WTC11 (cell line): Measurements from ENCODE around the gene FILIP1L. TPM values are rescaled to one million over a fixed set of nuclear protein-coding genes. Genes with fewer than 3 reads are reported as not detected.

Experiments
- ATAC-seq: fragments of 200-7000 bp; cut with Tn5 transposase; 2 replicates; pipeline ENCODE4 v1.10.0; 2021; ENCODE audit warnings: mild to moderate bottlenecking, moderate library complexity
- CTCF ChIA-PET: fragments of 300-600 bp; sonication (Branson Sonifier 250); formaldehyde crosslinking; loops from one replicate; lab custom pipeline; 2021; ENCODE audit warnings: antibody characterized with exemption; lab: Charles Lee
- POLR2A ChIA-PET: fragments of 350-600 bp; sonication (Branson Sonifier 250); formaldehyde crosslinking; loops from one replicate; lab custom pipeline; 2021; ENCODE audit warnings: antibody characterized with exemption; lab: Charles Lee
- DNase-seq: peaks from one replicate; pipeline ENCODE4 v3.0.0; 2021; ENCODE audit warnings: low spot score
- H3K27ac Mint-ChIP-seq: 2 replicates; pipeline ENCODE4 v1.8.0; 2021; ENCODE audit warnings: mixed read lengths
- H3K27me3 Mint-ChIP-seq: 2 replicates; pipeline ENCODE4 v1.8.0; 2021; ENCODE audit warnings: low read depth, mild to moderate bottlenecking, moderate library complexity, mixed read lengths
- H3K36me3 Mint-ChIP-seq: 2 replicates; pipeline ENCODE4 v1.8.0; 2021; ENCODE audit warnings: mixed read lengths
- H3K4me1 Mint-ChIP-seq: 2 replicates; pipeline ENCODE4 v1.8.0; 2022; ENCODE audit warnings: mixed read lengths
- H3K4me3 Mint-ChIP-seq: 2 replicates; pipeline ENCODE4 v1.8.0; 2021; ENCODE audit warnings: mild to moderate bottlenecking, moderate library complexity, mixed read lengths
- H3K9me3 Mint-ChIP-seq: 2 replicates; pipeline ENCODE4 v1.8.0; 2021; ENCODE audit warnings: mixed read lengths
- ATF1 ChIP-seq: sonication (generic); formaldehyde crosslinking; IDR thresholded peaks from 2 replicates; pipeline ENCODE4 v1.8.1; 2023; ENCODE audit warnings: mild to moderate bottlenecking, moderate library complexity, missing genetic modification reagents
- CREB1 ChIP-seq: sonication (generic); formaldehyde crosslinking; IDR thresholded peaks from 2 replicates; pipeline ENCODE4 v1.8.0; 2023; ENCODE audit warnings: mild to moderate bottlenecking, missing genetic modification reagents
- CREM ChIP-seq: sonication (generic); formaldehyde crosslinking; IDR thresholded peaks from 2 replicates; pipeline ENCODE4 v1.8.1; 2022; ENCODE audit warnings: mild to moderate bottlenecking, missing genetic modification reagents, moderate library complexity
- ESRRA ChIP-seq: sonication (generic); formaldehyde crosslinking; IDR thresholded peaks from 2 replicates; pipeline ENCODE4 v1.8.1; 2022; ENCODE audit warnings: mild to moderate bottlenecking, missing genetic modification reagents, borderline replicate concordance
- FOXJ3 ChIP-seq: sonication (generic); formaldehyde crosslinking; IDR thresholded peaks from 2 replicates; pipeline ENCODE4 v1.9.0; 2021; ENCODE audit warnings: missing genetic modification reagents, mild to moderate bottlenecking, borderline replicate concordance
- GABPB1 ChIP-seq: sonication (generic); formaldehyde crosslinking; IDR thresholded peaks from 2 replicates; pipeline ENCODE4 v1.8.1; 2023; ENCODE audit warnings: mild to moderate bottlenecking, missing genetic modification reagents
- HMGA2 ChIP-seq: fragments of 250-450 bp; sonication (Bioruptor Pico); IDR thresholded peaks from 2 replicates; pipeline ENCODE4 v1.4.0; 2021; ENCODE audit warnings: mild to moderate bottlenecking, moderate library complexity
- MXD4 ChIP-seq: fragments of 250-450 bp; sonication (Bioruptor Pico); IDR thresholded peaks from 2 replicates; pipeline ENCODE4 v1.8.0; 2021; ENCODE audit warnings: mild to moderate bottlenecking, moderate library complexity, borderline replicate concordance
- NR1H2 ChIP-seq: sonication (generic); formaldehyde crosslinking; IDR thresholded peaks from 2 replicates; pipeline ENCODE4 v1.9.0; 2021; ENCODE audit warnings: mild to moderate bottlenecking, moderate library complexity, missing genetic modification reagents
- OVOL2 ChIP-seq: fragments of 250-450 bp; sonication (Bioruptor Pico); IDR thresholded peaks from 2 replicates; pipeline ENCODE4 v1.9.0; 2021; ENCODE audit warnings: mild to moderate bottlenecking, borderline replicate concordance
- SMAD4 ChIP-seq: sonication (generic); formaldehyde crosslinking; IDR thresholded peaks from 2 replicates; pipeline ENCODE4 v1.8.0; 2022; ENCODE audit warnings: mild to moderate bottlenecking, missing genetic modification reagents
- TEAD1 ChIP-seq: sonication (generic); formaldehyde crosslinking; IDR thresholded peaks from 2 replicates; pipeline ENCODE4 v1.8.0; 2022; ENCODE audit warnings: mild to moderate bottlenecking, missing genetic modification reagents
- TEAD4 ChIP-seq: sonication (generic); formaldehyde crosslinking; IDR thresholded peaks from 2 replicates; pipeline ENCODE4 v1.8.0; 2022; ENCODE audit warnings: mild to moderate bottlenecking, missing genetic modification reagents
- ZNF219 ChIP-seq: sonication (generic); formaldehyde crosslinking; IDR thresholded peaks from 2 replicates; pipeline ENCODE4 v1.8.0; 2023; ENCODE audit warnings: missing genetic modification reagents, mild to moderate bottlenecking, borderline replicate concordance
- ZNF232 ChIP-seq: sonication (generic); formaldehyde crosslinking; IDR thresholded peaks from 2 replicates; pipeline ENCODE4 v1.8.0; 2022; ENCODE audit warnings: mild to moderate bottlenecking, missing genetic modification reagents
- ZNF396 ChIP-seq: fragments of 250-450 bp; sonication (Bioruptor Pico); IDR thresholded peaks from 2 replicates; pipeline ENCODE4 v1.8.0; 2021; ENCODE audit warnings: mild to moderate bottlenecking, moderate library complexity, borderline replicate concordance
- ZNF423 ChIP-seq: fragments of 250-450 bp; sonication (Bioruptor Pico); IDR thresholded peaks from 2 replicates; pipeline ENCODE4 v2.1.2; 2022; ENCODE audit warnings: mild to moderate bottlenecking, moderate library complexity
- ZNF671 ChIP-seq: fragments of 250-450 bp; sonication (Bioruptor Pico); IDR thresholded peaks from 2 replicates; pipeline ENCODE4 v1.8.0; 2021; ENCODE audit warnings: mild to moderate bottlenecking
- total RNA-seq: library from RNA; stranded (reverse); gene quantifications from 3 replicates; pipeline ENCODE4 v1.2.3, GENCODE V29; 2021
- TF ChIP-seq, protein P1 (sequence below): sonication (generic); formaldehyde crosslinking; IDR thresholded peaks from 2 replicates; pipeline ENCODE4 v1.8.1; 2022; ENCODE audit warnings: mild to moderate bottlenecking, moderate library complexity, missing genetic modification reagents
- TF ChIP-seq, protein P2 (sequence below): sonication (generic); formaldehyde crosslinking; IDR thresholded peaks from 2 replicates; pipeline ENCODE4 v1.8.0; 2023; ENCODE audit warnings: mild to moderate bottlenecking, missing genetic modification reagents
- TF ChIP-seq, protein P3 (sequence below): sonication (generic); formaldehyde crosslinking; IDR thresholded peaks from 2 replicates; pipeline ENCODE4 v1.8.1; 2022; ENCODE audit warnings: low read depth, missing genetic modification reagents, borderline replicate concordance
- TF ChIP-seq, protein P4 (sequence below): fragments of 250-450 bp; sonication (Bioruptor Pico); IDR thresholded peaks from 2 replicates; pipeline ENCODE4 v1.9.0; 2021; ENCODE audit warnings: mild to moderate bottlenecking
- TF ChIP-seq, protein P5 (sequence below): fragments of 250-450 bp; sonication (Bioruptor Pico); IDR thresholded peaks from 2 replicates; pipeline ENCODE4 v1.8.0; 2021; ENCODE audit warnings: mild to moderate bottlenecking
- TF ChIP-seq, protein P6 (sequence below): sonication (generic); formaldehyde crosslinking; IDR thresholded peaks from 2 replicates; pipeline ENCODE4 v1.8.1; 2023; ENCODE audit warnings: mild to moderate bottlenecking, missing genetic modification reagents, borderline replicate concordance

Gene FILIP1L
- total RNA-seq, 1 experiment from 2014 or later: 0.17 TPM

DNA sequence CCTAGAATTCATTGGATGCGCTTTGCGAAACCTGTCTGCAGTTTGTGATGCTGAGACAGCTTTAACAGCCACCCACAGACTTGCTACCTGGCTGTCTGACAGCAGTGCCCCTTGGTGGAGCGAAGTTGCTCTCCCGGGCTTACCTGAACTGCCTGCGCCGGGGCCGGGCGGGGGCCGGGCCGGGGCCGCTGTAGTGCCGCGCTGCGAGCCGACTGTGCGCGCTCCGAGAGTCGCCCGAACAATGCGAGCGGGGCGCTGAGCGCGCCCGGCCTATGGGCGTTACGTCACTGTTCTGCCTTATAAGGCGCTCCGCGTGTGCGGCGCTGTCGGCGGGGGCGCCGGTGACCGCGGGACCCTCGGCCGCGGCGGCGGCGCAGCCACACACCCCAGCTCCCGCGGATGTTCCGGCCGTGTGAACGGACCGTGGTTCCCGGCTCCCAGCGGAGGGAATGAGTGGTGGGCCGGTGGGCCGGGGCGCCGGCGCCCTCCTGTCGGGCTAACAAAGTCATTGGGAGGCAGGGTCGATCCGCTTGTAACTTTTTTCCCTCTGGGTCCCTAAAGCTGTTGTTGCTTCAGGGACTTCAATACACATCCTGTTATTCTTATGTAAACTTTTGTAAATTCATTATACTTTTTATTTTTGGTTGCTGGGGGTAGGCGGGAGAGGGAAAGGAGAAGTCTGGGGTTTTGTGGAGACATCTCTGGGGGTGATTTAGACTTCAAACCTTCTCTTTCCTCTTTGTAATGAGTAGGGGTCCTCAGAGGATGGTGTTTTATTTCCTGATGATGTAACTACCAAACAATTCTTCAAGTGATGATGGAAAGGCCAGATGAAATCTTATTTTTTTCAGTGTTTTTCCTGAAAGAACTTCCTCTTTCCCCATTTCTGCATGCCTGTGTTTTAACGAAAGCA is 238.1 kb downstream of the FILIP1L start:
- Mint-ChIP-seq H3K4me3 (peak overlapping the region; percentile 70), H3K27ac (no peak overlapping the region), H3K36me3 (no peaks in the 10 kb centered on the region), H3K4me1 (peaks cover 25% of the 10 kb centered on the region), H3K9me3 (no peaks in the 10 kb centered on the region), H3K27me3 (peaks cover 85% of the 10 kb centered on the region)
- POLR2A ChIA-PET: no interaction called here
- DNase-seq (peak; percentile 91), ATAC-seq (peak; percentile 97)
- CTCF ChIA-PET: interaction anchor here (0.9 to 1.4 kb wide), 7 partner anchors 16 to 378 kb away, joined by 3 to 6 read pairs (median 4); no protein-coding TSS in a partner anchor
- TF ChIP-seq CREB1 (CRISPR knock-in tag): no peak
- TF ChIP-seq ZNF232 (CRISPR knock-in tag): no peak
- TF ChIP-seq, protein P1, sequence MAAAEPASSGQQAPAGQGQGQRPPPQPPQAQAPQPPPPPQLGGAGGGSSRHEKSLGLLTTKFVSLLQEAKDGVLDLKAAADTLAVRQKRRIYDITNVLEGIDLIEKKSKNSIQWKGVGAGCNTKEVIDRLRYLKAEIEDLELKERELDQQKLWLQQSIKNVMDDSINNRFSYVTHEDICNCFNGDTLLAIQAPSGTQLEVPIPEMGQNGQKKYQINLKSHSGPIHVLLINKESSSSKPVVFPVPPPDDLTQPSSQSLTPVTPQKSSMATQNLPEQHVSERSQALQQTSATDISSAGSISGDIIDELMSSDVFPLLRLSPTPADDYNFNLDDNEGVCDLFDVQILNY (CRISPR knock-in tag): peak; percentile 87
- no peak for TF ChIP-seq OVOL2 (CRISPR knock-in tag)
- no peak for TF ChIP-seq ZNF396
- TF ChIP-seq FOXJ3 (CRISPR knock-in tag): no peak
- no peak for TF ChIP-seq NR1H2 (CRISPR knock-in tag)
- TF ChIP-seq SMAD4 (CRISPR knock-in tag): no peak
- no peak for TF ChIP-seq ATF1 (CRISPR knock-in tag)
- TF ChIP-seq, protein P2, sequence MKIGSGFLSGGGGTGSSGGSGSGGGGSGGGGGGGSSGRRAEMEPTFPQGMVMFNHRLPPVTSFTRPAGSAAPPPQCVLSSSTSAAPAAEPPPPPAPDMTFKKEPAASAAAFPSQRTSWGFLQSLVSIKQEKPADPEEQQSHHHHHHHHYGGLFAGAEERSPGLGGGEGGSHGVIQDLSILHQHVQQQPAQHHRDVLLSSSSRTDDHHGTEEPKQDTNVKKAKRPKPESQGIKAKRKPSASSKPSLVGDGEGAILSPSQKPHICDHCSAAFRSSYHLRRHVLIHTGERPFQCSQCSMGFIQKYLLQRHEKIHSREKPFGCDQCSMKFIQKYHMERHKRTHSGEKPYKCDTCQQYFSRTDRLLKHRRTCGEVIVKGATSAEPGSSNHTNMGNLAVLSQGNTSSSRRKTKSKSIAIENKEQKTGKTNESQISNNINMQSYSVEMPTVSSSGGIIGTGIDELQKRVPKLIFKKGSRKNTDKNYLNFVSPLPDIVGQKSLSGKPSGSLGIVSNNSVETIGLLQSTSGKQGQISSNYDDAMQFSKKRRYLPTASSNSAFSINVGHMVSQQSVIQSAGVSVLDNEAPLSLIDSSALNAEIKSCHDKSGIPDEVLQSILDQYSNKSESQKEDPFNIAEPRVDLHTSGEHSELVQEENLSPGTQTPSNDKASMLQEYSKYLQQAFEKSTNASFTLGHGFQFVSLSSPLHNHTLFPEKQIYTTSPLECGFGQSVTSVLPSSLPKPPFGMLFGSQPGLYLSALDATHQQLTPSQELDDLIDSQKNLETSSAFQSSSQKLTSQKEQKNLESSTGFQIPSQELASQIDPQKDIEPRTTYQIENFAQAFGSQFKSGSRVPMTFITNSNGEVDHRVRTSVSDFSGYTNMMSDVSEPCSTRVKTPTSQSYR (CRISPR knock-in tag): no peak
- TF ChIP-seq ESRRA (CRISPR knock-in tag): no peak
- TF ChIP-seq, protein P3, sequence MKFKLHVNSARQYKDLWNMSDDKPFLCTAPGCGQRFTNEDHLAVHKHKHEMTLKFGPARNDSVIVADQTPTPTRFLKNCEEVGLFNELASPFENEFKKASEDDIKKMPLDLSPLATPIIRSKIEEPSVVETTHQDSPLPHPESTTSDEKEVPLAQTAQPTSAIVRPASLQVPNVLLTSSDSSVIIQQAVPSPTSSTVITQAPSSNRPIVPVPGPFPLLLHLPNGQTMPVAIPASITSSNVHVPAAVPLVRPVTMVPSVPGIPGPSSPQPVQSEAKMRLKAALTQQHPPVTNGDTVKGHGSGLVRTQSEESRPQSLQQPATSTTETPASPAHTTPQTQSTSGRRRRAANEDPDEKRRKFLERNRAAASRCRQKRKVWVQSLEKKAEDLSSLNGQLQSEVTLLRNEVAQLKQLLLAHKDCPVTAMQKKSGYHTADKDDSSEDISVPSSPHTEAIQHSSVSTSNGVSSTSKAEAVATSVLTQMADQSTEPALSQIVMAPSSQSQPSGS: no peak
- no peak for TF ChIP-seq ZNF671 (CRISPR knock-in tag)
- TF ChIP-seq ZNF219 (CRISPR knock-in tag): no peak
- no peak for TF ChIP-seq MXD4
- peak; percentile 50; the same call in 1 of the 2 replicates for TF ChIP-seq ZNF423 (CRISPR knock-in tag)
- TF ChIP-seq, protein P4, sequence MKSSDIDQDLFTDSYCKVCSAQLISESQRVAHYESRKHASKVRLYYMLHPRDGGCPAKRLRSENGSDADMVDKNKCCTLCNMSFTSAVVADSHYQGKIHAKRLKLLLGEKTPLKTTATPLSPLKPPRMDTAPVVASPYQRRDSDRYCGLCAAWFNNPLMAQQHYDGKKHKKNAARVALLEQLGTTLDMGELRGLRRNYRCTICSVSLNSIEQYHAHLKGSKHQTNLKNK (CRISPR knock-in tag): no peak
- TF ChIP-seq TEAD1 (CRISPR knock-in tag): peak; percentile 57
- TF ChIP-seq CREM (CRISPR knock-in tag): peak; percentile 76
- TF ChIP-seq, protein P5, sequence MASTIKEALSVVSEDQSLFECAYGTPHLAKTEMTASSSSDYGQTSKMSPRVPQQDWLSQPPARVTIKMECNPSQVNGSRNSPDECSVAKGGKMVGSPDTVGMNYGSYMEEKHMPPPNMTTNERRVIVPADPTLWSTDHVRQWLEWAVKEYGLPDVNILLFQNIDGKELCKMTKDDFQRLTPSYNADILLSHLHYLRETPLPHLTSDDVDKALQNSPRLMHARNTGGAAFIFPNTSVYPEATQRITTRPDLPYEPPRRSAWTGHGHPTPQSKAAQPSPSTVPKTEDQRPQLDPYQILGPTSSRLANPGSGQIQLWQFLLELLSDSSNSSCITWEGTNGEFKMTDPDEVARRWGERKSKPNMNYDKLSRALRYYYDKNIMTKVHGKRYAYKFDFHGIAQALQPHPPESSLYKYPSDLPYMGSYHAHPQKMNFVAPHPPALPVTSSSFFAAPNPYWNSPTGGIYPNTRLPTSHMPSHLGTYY (CRISPR knock-in tag): no peak
- TF ChIP-seq GABPB1 (CRISPR knock-in tag): peak; percentile 86
- TF ChIP-seq TEAD4 (CRISPR knock-in tag): no peak
- no peak for TF ChIP-seq HMGA2 (CRISPR knock-in tag)
- TF ChIP-seq, protein P6, sequence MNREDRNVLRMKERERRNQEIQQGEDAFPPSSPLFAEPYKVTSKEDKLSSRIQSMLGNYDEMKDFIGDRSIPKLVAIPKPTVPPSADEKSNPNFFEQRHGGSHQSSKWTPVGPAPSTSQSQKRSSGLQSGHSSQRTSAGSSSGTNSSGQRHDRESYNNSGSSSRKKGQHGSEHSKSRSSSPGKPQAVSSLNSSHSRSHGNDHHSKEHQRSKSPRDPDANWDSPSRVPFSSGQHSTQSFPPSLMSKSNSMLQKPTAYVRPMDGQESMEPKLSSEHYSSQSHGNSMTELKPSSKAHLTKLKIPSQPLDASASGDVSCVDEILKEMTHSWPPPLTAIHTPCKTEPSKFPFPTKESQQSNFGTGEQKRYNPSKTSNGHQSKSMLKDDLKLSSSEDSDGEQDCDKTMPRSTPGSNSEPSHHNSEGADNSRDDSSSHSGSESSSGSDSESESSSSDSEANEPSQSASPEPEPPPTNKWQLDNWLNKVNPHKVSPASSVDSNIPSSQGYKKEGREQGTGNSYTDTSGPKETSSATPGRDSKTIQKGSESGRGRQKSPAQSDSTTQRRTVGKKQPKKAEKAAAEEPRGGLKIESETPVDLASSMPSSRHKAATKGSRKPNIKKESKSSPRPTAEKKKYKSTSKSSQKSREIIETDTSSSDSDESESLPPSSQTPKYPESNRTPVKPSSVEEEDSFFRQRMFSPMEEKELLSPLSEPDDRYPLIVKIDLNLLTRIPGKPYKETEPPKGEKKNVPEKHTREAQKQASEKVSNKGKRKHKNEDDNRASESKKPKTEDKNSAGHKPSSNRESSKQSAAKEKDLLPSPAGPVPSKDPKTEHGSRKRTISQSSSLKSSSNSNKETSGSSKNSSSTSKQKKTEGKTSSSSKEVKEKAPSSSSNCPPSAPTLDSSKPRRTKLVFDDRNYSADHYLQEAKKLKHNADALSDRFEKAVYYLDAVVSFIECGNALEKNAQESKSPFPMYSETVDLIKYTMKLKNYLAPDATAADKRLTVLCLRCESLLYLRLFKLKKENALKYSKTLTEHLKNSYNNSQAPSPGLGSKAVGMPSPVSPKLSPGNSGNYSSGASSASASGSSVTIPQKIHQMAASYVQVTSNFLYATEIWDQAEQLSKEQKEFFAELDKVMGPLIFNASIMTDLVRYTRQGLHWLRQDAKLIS (CRISPR knock-in tag): no peak
